Sciatic nerve (tissue), 2 donors: ENCODE results near the gene POMGNT1. TPM values are rescaled to one million over a fixed set of nuclear protein-coding genes. Genes with fewer than 3 reads are reported as not detected.
A peak's percentile ranks its signal among the peaks of the same experiment; 100 is the strongest.

Source experiments
- ATAC-seq: fragments of 200-7000 bp; cut with Tn5 transposase; one replicate; pipeline ENCODE4 v1.9.1; 2020; ENCODE audit warnings: mild to moderate bottlenecking, moderate library complexity
- DNase-seq: peaks from one replicate; pipeline ENCODE4 v3.0.0-alpha.2; 2020; ENCODE audit warnings: low spot score
- intact Hi-C: fragments of 100-400 bp; cut with DNase I; formaldehyde crosslinking; loops from one replicate; pipeline ENCODE4 v1.14.2; 2022
- total RNA-seq: library from RNA; stranded (reverse); fragmentation: NEBNext Ultra II Directional; extraction: Animal tissue kit (Norgen Biotek cat#: 25700); gene quantifications from one replicate; pipeline ENCODE4 v1.2.1, GENCODE V29; 2021
- donor health status: DM: no; HTN: no; CAD: no.
- donor health status: DM: no; HTN: no; CAD: no.

The POMGNT1 gene
- total RNA-seq, 1 donor from 2014 or later: 87.2 TPM

DNA sequence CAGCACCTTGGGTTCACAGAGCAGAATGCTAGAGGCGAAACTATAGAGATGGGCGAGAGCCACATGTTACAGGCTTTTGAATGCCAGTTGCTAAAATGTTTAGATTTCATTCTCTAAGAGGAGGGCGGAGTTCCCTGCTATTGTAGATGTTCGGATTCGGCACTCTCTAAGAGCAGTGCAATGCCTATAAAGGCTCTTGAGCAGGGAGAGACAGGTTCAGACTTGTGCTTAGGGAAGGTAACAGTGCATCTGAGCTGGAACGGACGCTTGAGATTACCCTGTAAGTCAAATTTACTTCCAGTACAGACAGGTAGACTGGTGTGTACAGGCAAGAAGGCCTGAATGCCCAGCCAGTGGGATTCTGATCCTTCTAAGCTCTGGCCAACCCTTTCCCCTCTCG is 20.2 kb upstream of the POMGNT1 start:
- DNase-seq: no peak
- intact Hi-C loops: no loop called here
- ATAC-seq: no peak

DNA sequence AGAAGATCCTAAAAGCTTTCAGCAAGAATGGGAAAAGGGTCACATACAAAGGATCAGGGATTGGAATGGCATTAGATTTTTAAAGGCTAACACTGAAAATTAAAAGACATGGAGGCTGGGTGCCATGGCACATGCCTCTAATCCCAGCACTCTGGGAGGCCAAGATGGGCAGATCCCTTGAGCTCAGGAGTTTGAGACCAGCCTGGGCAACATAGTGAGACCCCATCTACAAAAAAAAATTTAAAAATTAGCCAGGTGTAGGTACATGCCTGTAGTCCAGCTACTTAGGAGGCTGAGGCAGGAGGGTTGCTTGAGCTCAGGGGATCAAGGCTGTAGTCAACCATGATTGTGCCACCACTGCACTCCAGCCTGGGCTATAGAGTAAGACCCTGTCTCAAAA is 17.3 kb upstream of the POMGNT1 start:
- ATAC-seq (no peak), DNase-seq (no peak)
- intact Hi-C loops: no loop called here

DNA sequence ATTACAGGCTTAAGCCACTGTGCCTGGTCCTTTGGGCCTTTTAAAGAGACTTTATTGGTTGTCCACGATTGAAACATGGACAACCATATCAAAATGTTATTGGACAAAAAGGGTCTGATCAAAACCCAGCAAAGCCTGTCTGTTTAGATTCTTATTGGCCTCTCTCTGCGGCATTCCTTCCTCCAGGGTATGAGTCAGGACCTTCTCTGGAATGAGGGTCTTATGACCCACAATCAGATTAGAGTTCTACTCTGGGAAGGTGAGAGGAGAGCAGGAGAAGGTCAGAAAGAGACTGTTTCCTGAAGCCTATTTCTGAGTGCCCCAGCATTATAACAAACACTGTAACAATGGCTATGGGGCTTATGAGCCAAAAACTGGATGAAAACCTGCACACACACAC is 12.8 kb upstream of the POMGNT1 start:
- no peak for DNase-seq
- intact Hi-C loops: no loop called here
- no peak for ATAC-seq

DNA sequence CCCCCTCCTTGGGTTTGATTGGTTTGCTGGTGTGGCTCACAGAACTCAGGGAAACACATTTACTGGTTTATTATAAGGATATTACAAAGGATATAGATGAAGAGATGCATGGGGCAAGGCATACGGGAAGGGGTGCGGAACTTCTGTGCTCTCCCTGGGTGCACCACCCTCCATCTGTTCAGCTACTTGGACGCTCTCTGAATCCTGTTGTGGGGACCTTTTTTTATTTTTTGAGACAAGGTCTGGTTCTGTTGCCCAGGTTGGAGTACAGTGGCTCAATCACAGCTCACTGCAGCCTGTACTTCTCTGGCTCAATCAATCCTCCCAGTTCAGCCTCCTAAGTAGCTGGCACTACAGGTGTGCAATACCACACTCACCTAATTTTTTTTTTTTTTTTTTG is 12.3 kb upstream of the POMGNT1 start:
- DNase-seq (no peak), ATAC-seq (no peak)
- intact Hi-C loops: no loop called here

DNA sequence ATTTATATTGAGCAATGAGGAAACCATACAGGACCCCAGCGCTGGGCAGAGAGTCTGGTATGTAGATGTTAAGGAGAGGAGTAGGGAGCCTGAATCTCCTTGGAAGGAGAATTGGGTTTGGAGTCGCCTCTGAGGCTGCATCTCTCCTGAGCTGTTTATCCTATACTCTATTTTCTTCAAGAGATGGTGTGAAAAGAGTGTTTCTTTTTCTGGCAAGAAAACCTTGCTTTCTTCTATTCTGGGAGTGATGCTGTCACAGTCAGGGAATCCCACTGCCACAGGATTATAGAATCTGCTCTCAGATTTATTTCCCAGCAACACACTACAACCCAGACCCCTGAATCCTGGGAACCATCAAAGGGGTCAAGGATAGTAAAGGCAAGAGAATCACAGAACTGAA is 8.2 kb upstream of the POMGNT1 start:
- ATAC-seq (no peak), DNase-seq (no peak)
- intact Hi-C loops: no loop called here

DNA sequence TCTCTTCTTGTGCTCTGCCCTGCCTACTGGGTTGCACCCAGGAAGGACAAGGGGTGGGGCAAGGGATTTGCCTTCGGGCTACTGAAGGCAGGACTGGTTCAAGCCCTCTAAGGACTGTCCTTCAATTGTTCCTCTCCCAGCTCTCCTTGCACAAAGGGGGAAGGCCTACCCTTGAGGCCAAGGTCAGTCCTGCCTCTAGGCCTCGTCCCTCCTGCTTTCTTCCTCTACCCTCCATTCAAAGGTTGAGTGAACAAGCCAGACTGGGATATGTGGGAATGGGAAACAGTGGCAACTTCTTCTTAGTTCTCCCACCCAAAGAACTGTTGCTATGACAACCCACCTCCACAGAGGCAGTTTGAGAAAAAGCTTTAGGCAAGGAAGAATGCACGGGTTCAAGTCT is 7.6 kb upstream of the POMGNT1 start:
- DNase-seq (no peak), ATAC-seq (peak; percentile 50)
- intact Hi-C loops: no loop called here

DNA sequence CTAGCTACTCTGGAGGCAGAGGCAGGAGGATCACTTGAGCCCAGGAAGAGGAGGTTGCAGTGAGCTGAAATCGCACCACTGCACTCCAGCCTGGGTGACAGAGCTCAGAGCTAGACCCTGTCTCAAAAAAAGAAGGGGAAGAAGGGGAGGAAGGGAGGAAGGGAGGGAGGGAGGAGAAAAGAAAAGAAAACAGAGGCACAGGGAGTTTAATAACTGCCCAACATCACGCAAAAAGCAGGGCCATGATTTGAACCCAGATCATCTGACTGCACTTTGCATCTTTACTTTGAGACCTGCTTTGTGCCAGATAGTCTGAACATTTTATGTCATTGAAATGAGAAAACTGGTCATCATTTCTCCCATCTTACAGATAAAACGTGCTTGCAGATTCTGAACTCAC is 6.9 kb upstream of the POMGNT1 start:
- no peak for ATAC-seq
- DNase-seq: no peak
- intact Hi-C loops: no loop called here

DNA sequence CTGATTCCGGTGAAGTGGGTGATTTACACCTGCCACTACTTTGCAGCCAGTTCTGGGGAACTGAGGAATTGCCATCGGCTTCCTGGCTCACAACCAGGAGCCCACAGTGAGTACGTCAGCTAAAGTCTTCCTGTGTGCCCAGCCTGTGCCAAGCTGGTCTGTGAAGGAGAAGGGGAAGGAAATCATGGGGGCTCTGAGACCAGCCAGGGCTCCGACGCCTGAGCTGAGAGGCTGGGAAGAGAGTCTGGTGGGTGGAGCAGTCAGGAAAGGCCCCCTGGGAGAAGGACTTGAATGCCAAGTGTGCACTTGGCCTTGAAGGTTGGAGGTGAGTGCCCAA is 6.1 kb upstream of the POMGNT1 start:
- intact Hi-C loops: no loop called here
- DNase-seq (no peak), ATAC-seq (peak; percentile 20)

DNA sequence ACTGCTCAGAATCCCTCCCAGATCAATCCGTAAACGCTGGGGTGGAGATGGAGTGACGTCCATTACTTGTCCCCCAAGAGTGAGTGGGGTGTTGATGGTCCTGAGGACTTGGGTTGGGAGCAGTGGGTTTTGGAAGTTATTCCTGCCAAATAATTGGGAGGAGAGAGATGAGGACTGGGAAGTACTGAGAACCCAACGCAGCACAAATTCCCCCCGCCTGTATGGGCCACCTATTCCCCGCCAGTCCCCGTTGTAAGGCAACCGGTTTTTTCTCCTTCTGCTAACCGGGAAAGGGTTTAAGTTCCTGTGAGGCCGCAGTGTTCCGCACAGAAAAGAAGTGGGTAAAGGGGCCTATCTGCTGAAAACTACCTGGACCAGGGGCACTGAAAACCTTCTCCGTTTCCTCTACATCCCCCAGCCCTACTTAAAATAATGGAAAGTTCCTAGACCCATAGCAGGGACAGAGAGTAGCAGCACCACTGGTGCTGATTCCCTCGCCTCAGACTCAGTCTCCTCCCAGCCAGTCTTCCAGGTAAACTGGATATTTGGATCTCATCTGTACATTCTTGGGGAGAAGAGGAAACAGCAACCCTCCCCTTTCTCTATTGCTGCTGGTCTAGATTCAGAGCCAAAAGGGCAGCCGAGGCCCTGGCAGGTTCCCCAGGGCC is 5.6 kb upstream of the POMGNT1 start:
- DNase-seq (no peak), ATAC-seq (peak; percentile 33)
- intact Hi-C loops: no loop called here

DNA sequence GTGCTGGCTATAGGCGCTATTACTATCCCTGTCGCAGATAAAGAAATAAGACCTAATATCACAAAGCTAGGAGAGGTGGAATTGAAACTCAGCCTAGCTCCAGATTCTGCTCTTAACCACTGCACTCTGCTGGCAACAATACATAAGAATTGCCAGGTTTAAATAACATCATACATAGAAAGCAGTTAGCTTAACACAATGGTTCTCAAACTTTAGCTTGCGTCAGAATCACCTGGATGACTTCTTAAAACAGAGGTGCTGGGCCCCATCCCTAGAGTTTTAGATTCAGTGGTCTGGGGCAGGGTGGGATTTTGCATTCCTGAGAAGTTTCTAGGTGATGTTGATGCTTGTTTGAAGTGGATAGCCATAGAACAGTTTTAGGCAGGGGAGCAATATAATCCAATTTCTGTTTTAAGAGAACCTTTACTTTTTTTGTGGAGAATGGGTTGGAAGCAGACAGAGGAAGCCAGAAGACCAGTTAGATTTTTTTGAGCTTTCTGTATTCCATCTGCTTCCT is 1.1 kb upstream of the POMGNT1 start:
- intact Hi-C loops: no loop called here
- ATAC-seq (no peak), DNase-seq (no peak)

DNA sequence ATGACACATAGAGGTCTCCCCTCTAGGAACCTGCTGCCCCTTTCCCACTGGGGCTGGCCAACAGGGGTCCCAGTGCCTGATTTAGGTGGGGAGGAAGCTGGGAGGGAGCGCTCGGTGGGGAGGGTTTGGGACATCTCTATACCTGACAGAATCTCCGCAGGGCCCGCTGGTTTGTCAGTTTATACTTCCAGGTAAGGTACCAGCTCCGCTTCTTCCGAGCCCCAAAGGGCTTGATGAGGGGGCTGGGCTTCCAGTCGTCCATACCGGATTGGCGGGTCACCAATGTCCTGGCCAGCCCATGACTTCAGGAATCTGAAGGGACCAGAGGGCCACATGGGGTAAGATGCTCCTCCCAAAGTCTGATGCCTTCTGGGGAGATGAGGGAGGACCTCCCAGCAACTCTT is 672 bp downstream of the POMGNT1 start:
- DNase-seq: no peak
- intact Hi-C loops: no loop called here
- peak; percentile 8 for ATAC-seq

DNA sequence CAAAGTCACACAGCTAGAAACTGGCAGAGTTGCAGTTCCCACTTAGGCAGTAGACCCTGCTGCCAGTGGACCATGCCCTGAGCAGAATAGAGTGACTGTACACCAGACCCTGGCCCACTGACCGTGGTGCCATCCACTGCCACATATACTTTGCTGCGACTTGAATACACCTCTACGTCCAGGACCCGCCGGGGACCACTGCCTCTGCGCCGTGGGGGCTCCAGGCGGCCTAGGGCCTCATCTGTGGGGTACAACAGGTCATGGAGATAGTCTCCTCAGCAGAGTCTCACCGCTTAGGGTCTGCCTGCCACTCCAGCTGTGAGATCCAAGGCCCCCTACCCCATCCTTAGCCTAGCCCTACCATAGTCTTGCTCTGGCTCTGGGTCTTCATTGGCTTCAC is 1.6 kb downstream of the POMGNT1 start:
- intact Hi-C loops: no loop called here
- no peak for DNase-seq

DNA sequence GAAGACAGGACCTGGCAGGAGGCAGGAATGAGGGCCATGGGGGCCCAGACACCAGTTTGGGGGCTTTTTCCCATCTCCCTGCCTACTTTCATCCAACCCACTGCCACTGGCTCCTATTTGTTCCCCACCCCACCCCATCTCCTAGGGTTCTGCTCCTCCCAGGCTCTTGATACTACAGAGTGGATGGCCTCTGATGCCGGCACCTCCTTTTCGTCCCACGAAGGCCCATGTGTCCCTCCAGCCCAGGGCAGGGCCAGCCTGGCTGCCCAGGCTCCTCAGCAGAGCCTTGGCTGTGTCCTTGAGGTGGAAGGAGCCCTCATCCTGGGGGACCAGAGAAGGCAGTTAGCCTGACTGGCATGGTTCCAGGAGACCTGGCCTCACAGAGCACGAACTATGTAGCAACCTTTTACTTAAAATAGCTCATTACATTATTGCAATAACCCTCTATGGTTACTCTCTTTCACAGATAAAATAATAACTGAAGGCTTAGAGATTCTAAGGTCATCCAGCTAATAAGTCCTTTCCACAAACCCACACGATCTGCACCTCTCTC is 3.5 kb downstream of the POMGNT1 start:
- intact Hi-C loops: no loop called here
- DNase-seq (no peak), ATAC-seq (no peak)

More for the DNA sequence above, 1.6 kb downstream of the POMGNT1 start:
- ATAC-seq: no peak

DNA sequence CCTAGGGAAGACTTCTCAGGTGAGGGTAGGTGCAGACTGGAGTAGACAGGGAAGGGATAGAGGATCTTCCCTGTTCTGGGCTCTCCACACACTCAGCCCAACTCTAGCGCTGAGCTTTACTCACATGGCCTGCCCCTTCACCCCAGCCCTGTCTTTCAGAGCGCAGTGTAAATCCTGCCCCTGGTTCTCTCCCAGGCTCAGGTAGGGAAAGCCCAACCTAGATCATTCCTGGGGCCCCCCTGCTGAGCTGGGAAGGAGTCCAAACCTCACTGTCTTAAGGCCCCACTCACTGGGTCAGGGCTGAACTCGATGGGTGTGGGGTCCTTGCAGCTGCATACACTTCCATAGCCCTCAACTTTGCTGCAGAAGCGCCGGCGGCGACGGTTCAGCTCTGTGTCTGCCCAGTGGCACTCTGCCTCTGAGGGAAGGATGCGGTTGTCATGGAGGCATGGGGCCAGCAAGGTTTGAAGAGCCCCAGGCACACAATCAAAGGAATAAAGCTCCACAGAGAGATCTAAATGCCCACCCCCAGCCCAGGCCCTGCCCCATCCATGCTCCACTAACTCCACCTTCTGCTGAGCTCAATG is 4.2 kb downstream of the POMGNT1 start:
- intact Hi-C loops: no loop called here
- ATAC-seq (no peak), DNase-seq (no peak)

DNA sequence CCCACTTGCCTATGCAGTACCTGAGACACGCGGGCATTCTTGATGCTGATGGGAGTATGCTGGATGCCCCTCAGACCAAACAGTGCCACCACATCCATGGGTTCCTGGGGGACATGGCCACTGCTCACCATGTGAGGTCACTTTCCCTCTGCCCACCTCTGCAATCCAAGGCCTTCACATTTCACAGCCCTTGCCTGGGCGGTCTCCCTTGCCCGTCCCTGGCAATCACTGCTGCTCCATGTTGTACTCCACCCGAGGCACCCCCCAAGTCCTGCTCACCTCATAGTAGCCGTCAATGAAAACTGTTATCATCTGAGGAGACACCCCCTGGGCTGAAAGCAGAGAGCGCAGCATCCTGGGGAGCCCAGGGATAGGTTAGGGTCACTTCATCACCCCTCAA is 4.9 kb downstream of the POMGNT1 start:
- intact Hi-C loops: no loop called here
- ATAC-seq: no peak

DNA sequence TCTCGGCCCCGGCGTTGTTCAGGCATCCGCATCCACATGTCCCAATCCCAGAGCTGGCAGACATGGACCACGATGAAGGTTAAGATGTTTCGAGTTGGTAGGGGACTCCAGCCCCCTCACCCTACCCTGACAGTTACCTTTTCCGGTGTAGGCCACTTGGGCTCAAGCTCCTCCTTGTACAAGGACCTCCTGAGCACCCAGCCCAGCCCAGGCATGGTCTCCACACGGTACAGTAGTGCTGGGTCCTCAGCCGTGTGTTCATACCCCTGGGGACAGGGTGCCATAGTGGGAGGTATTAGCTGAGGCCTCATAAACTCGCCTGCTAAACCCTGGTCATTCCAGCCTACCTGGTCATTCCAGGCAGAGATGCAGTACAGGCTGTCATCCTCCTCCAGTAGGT is 6.1 kb downstream of the POMGNT1 start:
- ATAC-seq: no peak
- DNase-seq: no peak
- intact Hi-C loops: no loop called here

More for the DNA sequence above, 4.9 kb downstream of the POMGNT1 start:
- DNase-seq: no peak

DNA sequence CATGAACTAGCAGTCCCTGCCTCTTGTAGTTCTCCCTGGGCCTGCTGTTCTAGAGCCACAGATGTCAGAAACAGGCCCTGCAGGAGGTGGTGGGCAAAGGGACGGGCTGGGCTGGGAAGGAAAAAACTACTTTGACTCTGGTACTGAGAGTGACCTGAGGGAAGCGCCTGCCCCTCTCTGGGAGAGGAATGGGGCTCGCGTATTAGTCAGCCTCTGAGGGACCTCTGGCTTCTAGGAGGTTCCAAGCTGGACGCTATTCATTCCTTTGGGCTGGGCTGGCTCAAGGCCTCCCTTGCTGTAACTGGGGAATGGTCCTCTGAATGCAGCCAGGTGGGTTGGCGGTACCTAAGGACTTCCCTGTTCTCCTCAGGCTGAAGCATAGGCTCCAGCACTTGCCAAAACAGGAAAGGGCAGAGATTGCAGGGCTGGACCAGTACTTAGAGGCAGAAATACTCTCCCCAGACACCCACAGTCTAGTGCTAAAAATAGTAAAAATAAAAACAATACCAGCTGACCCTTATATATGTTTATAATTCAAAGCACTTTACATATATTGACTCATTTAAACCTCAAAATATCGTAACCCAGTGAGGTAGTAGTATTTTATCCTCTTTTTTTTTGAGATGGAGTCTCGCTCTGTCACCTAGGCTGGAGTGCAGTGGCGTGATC is 7.1 kb downstream of the POMGNT1 start:
- intact Hi-C loops: no loop called here

DNA sequence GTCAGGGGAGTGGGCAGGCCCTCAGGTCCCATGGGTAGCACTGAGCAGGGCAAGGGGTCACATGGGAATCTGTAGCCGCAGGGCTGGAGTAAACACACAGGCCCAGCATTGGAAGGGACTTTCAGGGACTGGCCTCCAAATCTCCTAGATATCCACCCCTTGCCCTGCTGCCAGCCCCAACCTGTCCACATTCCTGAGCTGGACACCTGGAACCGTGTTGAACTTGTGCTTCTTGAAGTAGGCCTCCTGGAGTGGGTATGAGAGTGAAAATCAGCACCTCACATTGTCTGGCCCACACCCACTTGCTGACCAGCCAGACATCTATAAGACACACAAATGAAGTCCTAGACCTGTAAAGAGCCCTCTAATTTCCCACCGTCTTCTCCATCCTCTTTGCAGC is 7.7 kb downstream of the POMGNT1 start:
- ATAC-seq: no peak
- no peak for DNase-seq

More for the DNA sequence above, 7.1 kb downstream of the POMGNT1 start:
- no peak for ATAC-seq
- no peak for DNase-seq

DNA sequence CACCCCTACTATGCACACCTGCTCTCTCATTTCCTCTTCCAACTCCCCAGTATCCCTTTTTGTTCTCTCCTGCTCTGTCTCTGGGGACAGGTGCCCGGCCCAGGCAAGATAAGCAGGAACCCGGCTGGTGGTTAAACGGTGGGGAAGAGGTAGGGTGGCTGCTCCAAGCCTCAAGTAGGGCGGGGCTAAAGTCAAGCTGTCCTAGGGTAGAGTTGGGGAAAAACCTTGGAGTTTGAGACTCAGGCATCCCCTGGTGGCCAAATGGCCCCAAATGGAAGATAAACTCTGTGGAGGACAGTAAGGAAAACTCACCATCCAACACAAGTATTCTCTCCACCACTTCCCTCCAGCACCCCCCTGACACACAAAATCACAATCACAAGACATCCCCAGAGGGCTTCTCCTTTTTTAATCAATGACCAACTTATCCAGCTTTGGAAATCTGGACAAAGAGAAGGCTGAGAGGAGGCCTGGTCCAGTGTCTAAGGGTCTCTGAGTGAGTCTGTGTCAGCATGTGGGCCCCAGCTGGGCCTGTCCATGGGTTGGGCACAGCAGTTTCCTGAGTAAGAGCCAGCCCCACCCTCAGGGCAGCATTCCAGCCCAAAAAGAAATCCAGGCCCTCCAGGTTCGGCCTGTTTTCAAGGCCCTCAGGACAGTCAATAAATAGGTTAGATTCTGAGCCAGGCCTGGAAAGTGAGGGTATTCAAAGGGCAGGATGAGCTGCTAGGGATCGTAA is 9.8 kb downstream of the POMGNT1 start:
- DNase-seq (no peak), ATAC-seq (no peak)
- intact Hi-C loops: no loop called here

More for the DNA sequence above, 7.7 kb downstream of the POMGNT1 start:
- intact Hi-C loops: no loop called here
